Occipital lobe (tissue), 2 donors: ENCODE data around the gene HS3ST4. TPM values are rescaled to one million over a fixed set of nuclear protein-coding genes. Genes with fewer than 3 reads are reported as not detected.
"Not testable (repeated sequence)": the region's sequence is repeated elsewhere in the genome, so short reads cannot be mapped to it uniquely, and the experiment has no call there.

Experiments used
- DNase-seq: peaks from one replicate; lab custom pipeline; 2025; lab: John Stamatoyannopoulos, UW
- total RNA-seq: library from RNA; depleted of rRNA; stranded (reverse); fragments of >200 nt; gene quantifications from one replicate; pipeline ENCODE4 v1.2.3, GENCODE V29; 2014

The HS3ST4 gene
- total RNA-seq, 1 donor from 2014 or later: 12.5 TPM

- DNase-seq: no peak
Observed at GRCh38 chr16:25988882-25989281, 297.1 kb downstream of the HS3ST4 start.

- no peak for DNase-seq
Observed at GRCh38 chr16:25996052-25996451, 304.3 kb downstream of the HS3ST4 start.

GRCh38 chr16:26005336-26005735, 313.6 kb downstream of the HS3ST4 start:
- no peak for DNase-seq

- DNase-seq: no peak
Observed at GRCh38 chr16:26012376-26012775, 320.6 kb downstream of the HS3ST4 start.

- DNase-seq: no peak
Observed at GRCh38 chr16:26015776-26016175, 324.0 kb downstream of the HS3ST4 start.

- no peak for DNase-seq
Observed at GRCh38 chr16:26016989-26017388, 325.2 kb downstream of the HS3ST4 start.

- DNase-seq: no peak
Observed at GRCh38 chr16:26019381-26020242, 327.9 kb downstream of the HS3ST4 start.

GRCh38 chr16:26026709-26027450, 335.1 kb downstream of the HS3ST4 start:
- DNase-seq: no peak

- no peak for DNase-seq
Observed at GRCh38 chr16:26031286-26031685, 339.5 kb downstream of the HS3ST4 start.

- DNase-seq: not testable (repeated sequence)
Observed at GRCh38 chr16:26032661-26033060, 340.9 kb downstream of the HS3ST4 start.

- no peak for DNase-seq
Observed at GRCh38 chr16:26041952-26042668, 350.4 kb downstream of the HS3ST4 start.

- DNase-seq: no peak
Observed at GRCh38 chr16:26050472-26050871, 358.7 kb downstream of the HS3ST4 start.

- DNase-seq: no peak
Observed at GRCh38 chr16:26051063-26051462, 359.3 kb downstream of the HS3ST4 start.

GRCh38 chr16:26053889-26054288, 362.1 kb downstream of the HS3ST4 start:
- no peak for DNase-seq

GRCh38 chr16:26058326-26058725, 366.6 kb downstream of the HS3ST4 start:
- DNase-seq: no peak

GRCh38 chr16:26070302-26071100, 378.7 kb downstream of the HS3ST4 start:
- DNase-seq: no peak

GRCh38 chr16:26071101-26071866, 379.5 kb downstream of the HS3ST4 start:
- no peak for DNase-seq

GRCh38 chr16:26078716-26079355, 387.1 kb downstream of the HS3ST4 start:
- DNase-seq: no peak

GRCh38 chr16:26087091-26087490, 395.3 kb downstream of the HS3ST4 start:
- no peak for DNase-seq

- no peak for DNase-seq
Observed at GRCh38 chr16:26091511-26091910, 399.8 kb downstream of the HS3ST4 start.
